Progenitor cell of endocrine pancreas (in vitro differentiated cells): ENCODE measurements around the gene ROR1. TPM values are rescaled to one million over a fixed set of nuclear protein-coding genes. Genes with fewer than 3 reads are reported as not detected.

Source experiments
- DNase-seq: peaks from one replicate; pipeline ENCODE4 v3.0.0; 2021; ENCODE audit warnings: low spot score; ENCODE audit not compliant: unreplicated experiment
- H3K27ac Mint-ChIP-seq: 2 replicates; pipeline ENCODE4 v1.8.0; 2021; ENCODE audit warnings: mild to moderate bottlenecking, moderate library complexity, mixed read lengths
- H3K27me3 Mint-ChIP-seq: 2 replicates; pipeline ENCODE4 v1.8.0; 2021; ENCODE audit warnings: mixed read lengths
- H3K36me3 Mint-ChIP-seq: 2 replicates; pipeline ENCODE4 v1.8.0; 2022; ENCODE audit warnings: mixed read lengths; ENCODE audit not compliant: insufficient read depth
- H3K4me1 Mint-ChIP-seq: 2 replicates; pipeline ENCODE4 v1.8.0; 2021; ENCODE audit warnings: low read depth, mixed read lengths
- H3K4me3 Mint-ChIP-seq: 2 replicates; pipeline ENCODE4 v1.8.0; 2021; ENCODE audit warnings: low read depth, mild to moderate bottlenecking, moderate library complexity, mixed read lengths
- H3K9me3 Mint-ChIP-seq: 2 replicates; pipeline ENCODE4 v1.8.0; 2021; ENCODE audit warnings: low read depth, mixed read lengths
- CTCF ChIP-seq: fragments of 200-600 bp; sonication (generic); IDR thresholded peaks from one replicate; pipeline ENCODE4 v1.5.0; 2021; ENCODE audit warnings: antibody characterized with exemption, mild to moderate bottlenecking; ENCODE audit not compliant: unreplicated experiment
- total RNA-seq: library from RNA; stranded (reverse); gene quantifications from 2 replicates; pipeline ENCODE4 v1.2.1, GENCODE V29; 2021

ROR1 gene
- total RNA-seq, 1 donor from 2014 or later = 63.8 TPM

GRCh38 chr1:63980740-63981407 lies 207.1 kb downstream of the ROR1 start:
- no peaks in the 10 kb centered on the region for H3K9me3 Mint-ChIP-seq
- TF ChIP-seq CTCF = no peak
- no peak overlapping the region for H3K27ac Mint-ChIP-seq
- peaks cover 21% of the 10 kb centered on the region for H3K4me1 Mint-ChIP-seq
- DNase-seq = no peak
- no peaks in the 10 kb centered on the region for H3K36me3 Mint-ChIP-seq
- no peak overlapping the region for H3K4me3 Mint-ChIP-seq
- H3K27me3 Mint-ChIP-seq = no peaks in the 10 kb centered on the region

- no peak overlapping the region for H3K4me3 Mint-ChIP-seq
- no peak for TF ChIP-seq CTCF
- DNase-seq = no peak
- H3K9me3 Mint-ChIP-seq = no peaks in the 10 kb centered on the region
- no peak overlapping the region for H3K27ac Mint-ChIP-seq
- H3K27me3 Mint-ChIP-seq = no peaks in the 10 kb centered on the region
- peaks cover 21% of the 10 kb centered on the region for H3K4me1 Mint-ChIP-seq
- no peaks in the 10 kb centered on the region for H3K36me3 Mint-ChIP-seq
Measured at GRCh38 chr1:63981408-63981773, 207.6 kb downstream of the ROR1 start.

- no peak for TF ChIP-seq CTCF
- peaks cover 22% of the 10 kb centered on the region for H3K4me1 Mint-ChIP-seq
- H3K4me3 Mint-ChIP-seq = no peak overlapping the region
- no peak overlapping the region for H3K27ac Mint-ChIP-seq
- H3K36me3 Mint-ChIP-seq = no peaks in the 10 kb centered on the region
- H3K27me3 Mint-ChIP-seq = no peaks in the 10 kb centered on the region
- H3K9me3 Mint-ChIP-seq = no peaks in the 10 kb centered on the region
- DNase-seq = no peak
Measured at GRCh38 chr1:63982201-63982600, 208.4 kb downstream of the ROR1 start.

GRCh38 chr1:63983391-63984256 lies 209.8 kb downstream of the ROR1 start:
- Mint-ChIP-seq H3K4me1 (peaks cover 21% of the 10 kb centered on the region), H3K27ac (peak overlapping the region; percentile 4), H3K36me3 (peaks cover 6% of the 10 kb centered on the region), H3K27me3 (no peaks in the 10 kb centered on the region), H3K4me3 (no peak overlapping the region), H3K9me3 (peaks cover 3% of the 10 kb centered on the region)
- no peak for DNase-seq
- TF ChIP-seq CTCF = no peak

- Mint-ChIP-seq H3K27me3 (no peaks in the 10 kb centered on the region), H3K9me3 (peaks cover 5% of the 10 kb centered on the region), H3K4me1 (peaks cover 21% of the 10 kb centered on the region), H3K4me3 (no peak overlapping the region), H3K27ac (peak overlapping the region; percentile 4), H3K36me3 (peaks cover 8% of the 10 kb centered on the region)
- TF ChIP-seq CTCF = no peak
- DNase-seq = no peak
Measured at GRCh38 chr1:63984257-63984929, 210.6 kb downstream of the ROR1 start.
